K562 (cell line): ENCODE data around the gene ZBTB32. TPM values are rescaled to one million over a fixed set of nuclear protein-coding genes. Genes with fewer than 3 reads are reported as not detected.

Experiments
- ATF1 ChIP-seq, 2 experiments: fragments of 450-650 bp in 1 of 2; IDR thresholded peaks; 2 replicates each; pipeline ENCODE4 v1.6.1; 2016; ENCODE audit warnings: missing compliant biosample characterization in 1 of 2, missing genetic modification characterization in 1 of 2
- CTBP1 ChIP-seq: fragments of 450-650 bp; IDR thresholded peaks from 2 replicates; pipeline ENCODE4 v1.6.1; 2016; ENCODE audit warnings: borderline replicate concordance
- DDX20 ChIP-seq: fragments of 450-650 bp; IDR thresholded peaks from 2 replicates; pipeline ENCODE4 v1.6.1; 2016; ENCODE audit warnings: missing genetic modification characterization, low read depth, mild to moderate bottlenecking, missing compliant biosample characterization, moderate library complexity
- MXI1 ChIP-seq: IDR thresholded peaks from 2 replicates; pipeline ENCODE4 v1.6.1; 2011; ENCODE audit warnings: low read depth, mild to moderate bottlenecking, improper control_type of control experiment, low read length
- RERE ChIP-seq: sonication (generic); formaldehyde crosslinking; IDR thresholded peaks from 2 replicates; pipeline ENCODE4 v1.8.0; 2023; ENCODE audit warnings: missing genetic modification reagents, mild to moderate bottlenecking, borderline replicate concordance
- SIN3B ChIP-seq: fragments of 450-650 bp; IDR thresholded peaks from 2 replicates; pipeline ENCODE4 v1.6.1; 2017; ENCODE audit warnings: low read depth, mild to moderate bottlenecking, moderate library complexity
- SMAD3 ChIP-seq: fragments of 450-650 bp; formaldehyde crosslinking; conservative IDR thresholded peaks from 2 replicates; pipeline ENCODE4 v1.4.0; 2020; ENCODE audit warnings: mild to moderate bottlenecking
- TFAM ChIP-seq: fragments of 250-450 bp; sonication (Bioruptor Pico); conservative IDR thresholded peaks from 2 replicates; pipeline ENCODE4 v1.5.0; 2021; ENCODE audit warnings: mild to moderate bottlenecking, moderate library complexity
- ZFP1 ChIP-seq: fragments of 450-650 bp; formaldehyde crosslinking; IDR thresholded peaks from 2 replicates; pipeline ENCODE4 v1.4.0; 2020; ENCODE audit warnings: mild to moderate bottlenecking, mixed read lengths
- ZFP36 ChIP-seq: fragments of 150-350 bp; IDR thresholded peaks from 2 replicates; pipeline ENCODE4 v1.6.1; 2018; ENCODE audit warnings: low read length, low read depth; ENCODE audit not compliant: partially characterized antibody
- ZNF124 ChIP-seq: sonication (generic); formaldehyde crosslinking; IDR thresholded peaks from 2 replicates; pipeline ENCODE4 v1.8.1; 2022; ENCODE audit warnings: missing genetic modification reagents
- ZNF217 ChIP-seq: sonication (generic); formaldehyde crosslinking; IDR thresholded peaks from 2 replicates; pipeline ENCODE4 v1.8.0; 2022; ENCODE audit warnings: mild to moderate bottlenecking, missing genetic modification reagents
- ZNF561 ChIP-seq: fragments of 450-650 bp; formaldehyde crosslinking; conservative IDR thresholded peaks from 2 replicates; pipeline ENCODE4 v1.4.0; 2020; ENCODE audit warnings: mild to moderate bottlenecking, moderate library complexity
- ZNF79 ChIP-seq: fragments of 250-450 bp; sonication (Bioruptor Pico); IDR thresholded peaks from 2 replicates; pipeline ENCODE4 v1.4.0; 2020; ENCODE audit warnings: low read depth, mild to moderate bottlenecking, moderate library complexity
- polyA plus RNA-seq, 8 experiments: library from polyadenylated mRNA; depleted of rRNA in 4 of 8; stranded (reverse) in 5 of 8; unstranded in 3 of 8; fragments of >200 nt; fragmentation: Nextera tagmentation in 2 of 8; fragmentation: Illumina TruSeq in 1 of 8; extraction: Ambion mirVana in 2 of 8; extraction: Trizol in 1 of 8; gene quantifications; 2 replicates each; pipeline versions ENCODE4 v1.2.1 to v1.2.3, GENCODE V29; 2011 to 2014; ENCODE audit warnings: inconsistent platforms in 1 of 8, missing spikeins in 1 of 8
- total RNA-seq, 7 experiments: library from RNA; depleted of rRNA in 6 of 7; stranded (reverse); fragments of >200 nt in 6 of 7; fragmentation: Illumina TruSeq in 2 of 7; extraction: Trizol in 2 of 7; gene quantifications; 2 replicates each; pipeline versions ENCODE4 v1.2.1 to v1.2.3, GENCODE V29; 2011 to 2021; ENCODE audit warnings: low replicate concordance in 1 of 7
- TF ChIP-seq, protein P1 (sequence below): sonication (generic); formaldehyde crosslinking; IDR thresholded peaks from 2 replicates; pipeline ENCODE4 v1.5.0; 2020; ENCODE audit warnings: missing genetic modification reagents
- TF ChIP-seq, protein P2 (sequence below): fragments of 450-650 bp; IDR thresholded peaks from 2 replicates; pipeline ENCODE4 v1.6.1; 2018; ENCODE audit not compliant: partially characterized antibody
- TF ChIP-seq, protein P3 (sequence below): sonication (generic); formaldehyde crosslinking; IDR thresholded peaks from 2 replicates; pipeline ENCODE4 v1.8.0; 2022; ENCODE audit warnings: mild to moderate bottlenecking, missing genetic modification reagents

ZBTB32 gene
- total and polyA plus RNA-seq, 9 of the 15 experiments (the other 6 are each of a cell fraction or from before 2014, with no cell fraction given): 0.20 TPM; not detected in 8

GRCh38 chr19:35716801-35717664, 12.7 kb downstream of the ZBTB32 start (continued):
- TF ChIP-seq RERE (CRISPR knock-in tag) (no peak), ZFP1 (CRISPR knock-in tag) (no peak), ZNF561 (no peak), CTBP1 (peak; percentile 81; the same call in 1 of the 2 replicates), TFAM (CRISPR knock-in tag) (no peak), ZFP36 (no peak), ZNF79 (CRISPR knock-in tag) (no peak), SIN3B (no peak), ATF1 (CRISPR knock-in tag; IDR thresholded peaks at IDR 0.05) (no peak), ATF1 (tag; IDR thresholded peaks at IDR 0.05) (no peak; the same call in none of the 2 replicates), MXI1 (no peak), SMAD3 (CRISPR knock-in tag) (peak; percentile 34; the same call in 1 of the 2 replicates), DDX20 (tag) (no peak), ZNF124 (no peak), ZNF217 (no peak)
- TF ChIP-seq, protein P1, sequence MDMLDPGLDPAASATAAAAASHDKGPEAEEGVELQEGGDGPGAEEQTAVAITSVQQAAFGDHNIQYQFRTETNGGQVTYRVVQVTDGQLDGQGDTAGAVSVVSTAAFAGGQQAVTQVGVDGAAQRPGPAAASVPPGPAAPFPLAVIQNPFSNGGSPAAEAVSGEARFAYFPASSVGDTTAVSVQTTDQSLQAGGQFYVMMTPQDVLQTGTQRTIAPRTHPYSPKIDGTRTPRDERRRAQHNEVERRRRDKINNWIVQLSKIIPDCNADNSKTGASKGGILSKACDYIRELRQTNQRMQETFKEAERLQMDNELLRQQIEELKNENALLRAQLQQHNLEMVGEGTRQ (CRISPR knock-in tag): 0 out of 2 replicates have a peak, but pooled peaks have one; percentile 12
- TF ChIP-seq, protein P2, sequence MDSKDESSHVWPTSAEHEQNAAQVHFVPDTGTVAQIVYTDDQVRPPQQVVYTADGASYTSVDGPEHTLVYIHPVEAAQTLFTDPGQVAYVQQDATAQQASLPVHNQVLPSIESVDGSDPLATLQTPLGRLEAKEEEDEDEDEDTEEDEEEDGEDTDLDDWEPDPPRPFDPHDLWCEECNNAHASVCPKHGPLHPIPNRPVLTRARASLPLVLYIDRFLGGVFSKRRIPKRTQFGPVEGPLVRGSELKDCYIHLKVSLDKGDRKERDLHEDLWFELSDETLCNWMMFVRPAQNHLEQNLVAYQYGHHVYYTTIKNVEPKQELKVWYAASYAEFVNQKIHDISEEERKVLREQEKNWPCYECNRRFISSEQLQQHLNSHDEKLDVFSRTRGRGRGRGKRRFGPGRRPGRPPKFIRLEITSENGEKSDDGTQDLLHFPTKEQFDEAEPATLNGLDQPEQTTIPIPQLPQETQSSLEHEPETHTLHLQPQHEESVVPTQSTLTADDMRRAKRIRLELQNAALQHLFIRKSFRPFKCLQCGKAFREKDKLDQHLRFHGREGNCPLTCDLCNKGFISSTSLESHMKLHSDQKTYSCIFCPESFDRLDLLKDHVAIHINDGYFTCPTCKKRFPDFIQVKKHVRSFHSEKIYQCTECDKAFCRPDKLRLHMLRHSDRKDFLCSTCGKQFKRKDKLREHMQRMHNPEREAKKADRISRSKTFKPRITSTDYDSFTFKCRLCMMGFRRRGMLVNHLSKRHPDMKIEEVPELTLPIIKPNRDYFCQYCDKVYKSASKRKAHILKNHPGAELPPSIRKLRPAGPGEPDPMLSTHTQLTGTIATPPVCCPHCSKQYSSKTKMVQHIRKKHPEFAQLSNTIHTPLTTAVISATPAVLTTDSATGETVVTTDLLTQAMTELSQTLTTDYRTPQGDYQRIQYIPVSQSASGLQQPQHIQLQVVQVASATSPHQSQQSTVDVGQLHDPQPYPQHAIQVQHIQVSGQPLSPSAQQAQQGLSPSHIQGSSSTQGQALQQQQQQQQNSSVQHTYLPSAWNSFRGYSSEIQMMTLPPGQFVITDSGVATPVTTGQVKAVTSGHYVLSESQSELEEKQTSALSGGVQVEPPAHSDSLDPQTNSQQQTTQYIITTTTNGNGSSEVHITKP: peak; percentile 72
- TF ChIP-seq, protein P3, sequence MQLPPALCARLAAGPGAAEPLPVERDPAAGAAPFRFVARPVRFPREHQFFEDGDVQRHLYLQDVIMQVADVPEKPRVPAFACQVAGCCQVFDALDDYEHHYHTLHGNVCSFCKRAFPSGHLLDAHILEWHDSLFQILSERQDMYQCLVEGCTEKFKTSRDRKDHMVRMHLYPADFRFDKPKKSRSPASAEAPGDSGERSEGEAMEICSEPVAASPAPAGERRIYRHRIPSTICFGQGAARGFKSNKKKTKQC (CRISPR knock-in tag): peak; percentile 82
